GM12878 (cell line): ENCODE data around the gene PRSS50. TPM values are rescaled to one million over a fixed set of nuclear protein-coding genes. Genes with fewer than 3 reads are reported as not detected.

Experiments used
- ATAC-seq: fragments of 200-7000 bp; cut with Tn5 transposase; 3 replicates; pipeline ENCODE4 v1.9.1; 2020; ENCODE audit warnings: mild to moderate bottlenecking, moderate library complexity
- BruUV-seq: library from RNA; stranded (reverse); fragments of 400-500 nt; replicated peaks from 2 replicates; lab custom pipeline; 2021; lab: Mats Ljungman, UMichigan
- CTCF ChIA-PET: fragments of 300-600 bp; sonication (Branson Sonifier 250); formaldehyde crosslinking; extraction: SDS; loops from one replicate; lab custom pipeline; 2021; ENCODE audit warnings: inconsistent platforms; lab: Yijun Ruan, JAX
- POLR2A ChIA-PET: fragments of 350-600 bp; formaldehyde crosslinking; extraction: SDS; loops from one replicate; lab custom pipeline; 2021; ENCODE audit warnings: inconsistent platforms; lab: Charles Lee
- RAD21 ChIA-PET: fragments of 300-600 bp; sonication (Branson Sonifier 250); formaldehyde crosslinking; loops from one replicate; lab custom pipeline; 2023; ENCODE audit warnings: antibody characterized with exemption; ENCODE audit not compliant: unreplicated experiment; lab: Charles Lee
- SMC1A ChIA-PET: fragments of 300-600 bp; sonication (Branson Sonifier 250); formaldehyde crosslinking; loops from one replicate; lab custom pipeline; 2023; ENCODE audit not compliant: unreplicated experiment, uncharacterized antibody; lab: Charles Lee
- DNase-seq: peaks from one replicate; pipeline ENCODE4 v3.0.0-alpha.2; 2011; ENCODE audit warnings: low read depth, low spot score
- FAIRE-seq: peaks from 3 replicates; lab custom pipeline; 2011; peaks lifted over from hg19 to GRCh38; lab: Jason Lieb, UNC
- H2AFZ ChIP-seq: 2 replicates; pipeline ENCODE4 v1.6.0; 2011; ENCODE audit warnings: low read depth, low read length, control low read depth; ENCODE audit not compliant: control insufficient read depth
- H3K27ac ChIP-seq: 2 replicates; pipeline ENCODE4 v1.5.1; 2011; ENCODE audit warnings: control low read depth; ENCODE audit not compliant: control insufficient read depth, insufficient read depth
- H3K27me3 ChIP-seq, 2 experiments: replicated peaks in 1 of 2; 2 replicates each; pipeline versions ENCODE4 v1.6.0 to v1.6.1; 2011; ENCODE audit warnings: low read length in 1 of 2; ENCODE audit not compliant: control insufficient read depth in 2 of 2, insufficient read depth in 2 of 2
- H3K36me3 ChIP-seq, 2 experiments: 2 replicates each; pipeline ENCODE4 v1.5.1; 2011; ENCODE audit warnings: low read length in 1 of 2; ENCODE audit not compliant: control insufficient read depth in 2 of 2, insufficient read depth in 2 of 2
- H3K4me1 ChIP-seq: 2 replicates; pipeline ENCODE4 v1.6.1; 2011; ENCODE audit warnings: mild to moderate bottlenecking, low read length, moderate library complexity, mixed read lengths; ENCODE audit not compliant: control insufficient read depth, insufficient read depth
- H3K4me2 ChIP-seq: 2 replicates; pipeline ENCODE4 v1.6.0; 2011; ENCODE audit warnings: control low read depth; ENCODE audit not compliant: control insufficient read depth, insufficient read depth
- H3K4me3 ChIP-seq: fragments of 200-600 bp; sonication (generic); 2 replicates; pipeline ENCODE4 v1.5.1; 2016
- H3K79me2 ChIP-seq: 2 replicates; pipeline ENCODE4 v1.6.0; 2011; ENCODE audit warnings: low read length; ENCODE audit not compliant: control insufficient read depth, insufficient read depth
- H3K9ac ChIP-seq: 2 replicates; pipeline ENCODE4 v1.8.0; 2011; ENCODE audit warnings: low read length, control low read depth, mixed read lengths; ENCODE audit not compliant: control insufficient read depth, insufficient read depth
- H3K9me3 ChIP-seq: replicated peaks from 3 replicates; pipeline ENCODE4 v1.5.1; 2011; ENCODE audit warnings: mild to moderate bottlenecking, low read length; ENCODE audit not compliant: control insufficient read depth, insufficient read depth
- H4K20me1 ChIP-seq: 2 replicates; pipeline ENCODE4 v1.6.0; 2011; ENCODE audit not compliant: control insufficient read depth, insufficient read depth
- BACH1 ChIP-seq: fragments of 450-650 bp; IDR thresholded peaks from 2 replicates; pipeline ENCODE4 v1.6.1; 2017; ENCODE audit warnings: mild to moderate bottlenecking, borderline replicate concordance
- FOXM1 ChIP-seq: IDR thresholded peaks from 2 replicates; pipeline ENCODE4 v1.6.1; 2012; ENCODE audit warnings: low read depth, mild to moderate bottlenecking, inconsistent platforms, low read length, moderate library complexity
- HCFC1 ChIP-seq: fragments of 150-350 bp; IDR thresholded peaks from 2 replicates; pipeline ENCODE4 v1.6.1; 2014; ENCODE audit warnings: low read length
- HDAC6 ChIP-seq: fragments of 200-600 bp; sonication (generic); IDR thresholded peaks from one replicate; pipeline ENCODE4 v1.8.0; 2017; ENCODE audit warnings: antibody characterized with exemption; ENCODE audit not compliant: unreplicated experiment
- KDM1A ChIP-seq: fragments of 200-600 bp; sonication (generic); IDR thresholded peaks from 2 replicates; pipeline ENCODE4 v1.6.1; 2016; ENCODE audit warnings: borderline replicate concordance
- LARP7 ChIP-seq: fragments of 450-650 bp; IDR thresholded peaks from 2 replicates; pipeline ENCODE4 v1.6.1; 2017; ENCODE audit warnings: mild to moderate bottlenecking
- NFXL1 ChIP-seq: fragments of 450-650 bp; IDR thresholded peaks from 2 replicates; pipeline ENCODE4 v1.6.1; 2017; ENCODE audit warnings: antibody characterized with exemption, mild to moderate bottlenecking, borderline replicate concordance
- NR2C2 ChIP-seq: IDR thresholded peaks from 2 replicates; pipeline ENCODE4 v1.6.1; 2011; ENCODE audit warnings: borderline replicate concordance, low read depth; ENCODE audit not compliant: control insufficient read depth, insufficient read length
- TBL1XR1 ChIP-seq: IDR thresholded peaks from 2 replicates; pipeline ENCODE4 v1.6.1; 2012; ENCODE audit warnings: low read depth, low read length, improper control_type of control experiment
- ZBED1 ChIP-seq: IDR thresholded peaks from 2 replicates; pipeline ENCODE4 v1.6.1; 2016; ENCODE audit warnings: borderline replicate concordance
- ZBTB40 ChIP-seq: fragments of 450-650 bp; IDR thresholded peaks from 2 replicates; pipeline ENCODE4 v1.6.1; 2016; ENCODE audit warnings: mild to moderate bottlenecking, moderate library complexity, borderline replicate concordance
- ZNF24 ChIP-seq: fragments of 450-650 bp; IDR thresholded peaks from 2 replicates; pipeline ENCODE4 v1.6.1; 2017; ENCODE audit warnings: antibody characterized with exemption, mild to moderate bottlenecking
- WGBS: methylation state at CpG from one replicate; pipeline ENCODE4 v1.1.6; 2016; ENCODE audit warnings: low lambda C conversion rate; ENCODE audit not compliant: insufficient replicate concordance, insufficient coverage; ENCODE audit errors: missing lambda C conversion rate; 5-methylcytosine and 5-hydroxymethylcytosine counted together
- in situ Hi-C: fragments of 300-500 bp; cut with MboI; formaldehyde crosslinking; loops from 9 replicates; pipeline ENCODE4 v1.14.3; 2018; ENCODE audit warnings: mixed read lengths
- intact Hi-C: fragments of 100-400 bp; cut with micrococcal nuclease; formaldehyde crosslinking; loops from one replicate; pipeline ENCODE4 v1.14.2; 2022; ENCODE audit not compliant: unreplicated experiment
- polyA plus RNA-seq, 11 experiments: library from polyadenylated mRNA; depleted of rRNA in 4 of 11; unstranded in 6 of 11; stranded (reverse) in 5 of 11; fragments of >200 nt; fragmentation: Nextera tagmentation in 4 of 11; fragmentation: Illumina TruSeq in 1 of 11; extraction: Ambion mirVana in 4 of 11; extraction: Trizol in 1 of 11; gene quantifications; 1 replicate in 1 of 11; 2 replicates in 10 of 11; pipeline versions ENCODE4 v1.2.1 to v1.2.3, GENCODE V29; 2011 to 2016; ENCODE audit warnings: inconsistent platforms in 2 of 11, missing spikeins in 2 of 11, low read depth in 1 of 11
- total RNA-seq, 4 experiments: library from RNA; depleted of rRNA in 3 of 4; stranded (reverse); fragments of >200 nt in 3 of 4; fragmentation: Illumina TruSeq in 1 of 4; extraction: Trizol in 1 of 4; gene quantifications; 2 replicates each; pipeline versions ENCODE4 v1.2.1 to v1.2.3, GENCODE V29; 2013 to 2021

Gene PRSS50
- total and polyA plus RNA-seq, 10 of the 15 experiments (the other 5 are each of a cell fraction or from before 2014, with no cell fraction given), result 0.05 TPM; not detected in 9

- H3K4me2 ChIP-seq, result no peak overlapping the region
- no peaks in the 10 kb centered on the region for H3K4me1 ChIP-seq
- ChIA-PET SMC1A (no interaction called here), POLR2A (no interaction called here), CTCF (interaction anchor here (0.8 to 1.8 kb wide), 2 partner anchors 97 to 176 kb away, joined by 3 to 4 read pairs; no protein-coding TSS in a partner anchor), RAD21 (interaction anchor here (1.1 kb wide), 1 partner anchor 176 kb away, joined by 3 read pairs; no protein-coding TSS in a partner anchor)
- BruUV-seq, result no TSS peak
- TF ChIP-seq KDM1A (no peak), LARP7 (no peak), NR2C2 (no peak), NFXL1 (no peak), TBL1XR1 (no peak), FOXM1 (no peak), HCFC1 (no peak), BACH1 (no peak), ZBTB40 (no peak), HDAC6 (no peak), ZBED1 (no peak), ZNF24 (no peak)
- H3K9me3 ChIP-seq, result no peaks in the 10 kb centered on the region
- H3K9ac ChIP-seq, result no peak overlapping the region
- no peak for DNase-seq
- H3K27ac ChIP-seq, result no peak overlapping the region
- H3K79me2 ChIP-seq, result no peaks in the 10 kb centered on the region
- WGBS, result 12% methylated on average over 6 of the region's 6 CpGs
- intact Hi-C loops, result no loop called here
- in situ Hi-C loops, result no loop called here
- H3K27me3 ChIP-seq, result peaks cover 3 to 4% of the 10 kb centered on the region in 2 experiments; a peak in 3 of 4 replicates
- no peaks in the 10 kb centered on the region for H3K36me3 ChIP-seq
- ATAC-seq, result no peak
- no peaks in the 10 kb centered on the region; the same call in 1 of the 2 replicates for H4K20me1 ChIP-seq
- FAIRE-seq, result no peak
- H2AFZ ChIP-seq, result no peak overlapping the region
- H3K4me3 ChIP-seq, result no peak overlapping the region
Observed at GRCh38 chr3:46664188-46664970, 53.3 kb downstream of the PRSS50 start.
